Immature natural killer cell (primary cell): ENCODE measurements around the gene TMEM63A. TPM values are rescaled to one million over a fixed set of nuclear protein-coding genes. Genes with fewer than 3 reads are reported as not detected.
"Not testable (repeated sequence)": the region's sequence is repeated elsewhere in the genome, so short reads cannot be mapped to it uniquely, and the experiment has no call there.

Source experiments
- DNase-seq, 3 donors: peaks; one replicate each; pipeline ENCODE4 v3.0.0; 2022; ENCODE audit warnings: mixed read lengths in 1 of 3
- H3K27ac Mint-ChIP-seq, 6 donors: one replicate each; pipeline ENCODE4 v1.8.0; 2020; ENCODE audit warnings: mixed read lengths in 6 of 6, mild to moderate bottlenecking in 5 of 6, inconsistent platforms in 4 of 6, moderate library complexity in 3 of 6
- H3K27me3 Mint-ChIP-seq, 3 donors: one replicate each; pipeline ENCODE4 v1.8.0; 2020 to 2021; ENCODE audit warnings: low read depth in 3 of 3, mild to moderate bottlenecking in 3 of 3, mixed read lengths in 3 of 3, moderate library complexity in 3 of 3, inconsistent platforms in 1 of 3
- H3K36me3 Mint-ChIP-seq, 3 donors: one replicate each; pipeline ENCODE4 v1.8.0; 2020; ENCODE audit warnings: mixed read lengths in 3 of 3, inconsistent platforms in 2 of 3, mild to moderate bottlenecking in 2 of 3
- H3K4me1 Mint-ChIP-seq, 2 donors: one replicate each; pipeline ENCODE4 v1.8.0; 2020; ENCODE audit warnings: inconsistent platforms in 2 of 2, mild to moderate bottlenecking in 2 of 2, mixed read lengths in 2 of 2, moderate library complexity in 1 of 2
- H3K4me3 Mint-ChIP-seq, 5 donors: one replicate each; pipeline ENCODE4 v1.8.0; 2020; ENCODE audit warnings: mild to moderate bottlenecking in 5 of 5, mixed read lengths in 5 of 5, inconsistent platforms in 3 of 5, moderate library complexity in 3 of 5
- H3K9me3 Mint-ChIP-seq, 6 donors: one replicate each; pipeline ENCODE4 v1.8.0; 2020; ENCODE audit warnings: mild to moderate bottlenecking in 6 of 6, mixed read lengths in 6 of 6, inconsistent platforms in 4 of 6, moderate library complexity in 3 of 6
- polyA plus RNA-seq, 3 donors: library from polyadenylated mRNA; unstranded; fragments of 300-500 nt; fragmentation: Illumina TruSeq; gene quantifications; one replicate each; pipeline ENCODE4 v1.2.3, GENCODE V29; 2021

The TMEM63A gene
- polyA plus RNA-seq, 3 donors from 2014 or later = 10.1 to 27.4 (median 11.1) TPM

DNA sequence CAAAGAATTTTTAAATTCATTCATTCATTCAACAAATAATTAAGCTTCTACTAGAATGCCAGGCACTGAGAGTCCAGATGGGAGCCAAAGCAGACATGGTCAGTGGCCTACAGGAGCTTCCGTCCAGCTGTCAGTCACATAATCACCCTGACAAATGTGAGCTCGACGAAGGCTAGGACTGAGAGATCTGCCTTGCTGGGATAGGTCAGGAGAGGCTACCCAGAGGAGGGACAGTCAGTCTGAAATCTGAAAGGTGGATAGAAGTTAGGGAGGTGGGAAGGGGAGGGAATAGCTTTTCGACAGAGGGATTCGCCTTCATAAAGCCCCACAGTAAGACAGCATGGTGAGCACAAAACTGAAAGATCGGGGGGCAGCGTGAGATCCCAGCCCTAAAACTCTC lies 64.0 kb downstream of the TMEM63A start:
- peaks cover 0 to 2% (median 0%) of the 10 kb centered on the region in 3 donors for H3K27me3 Mint-ChIP-seq
- peaks cover 0 to 8% (median 0%) of the 10 kb centered on the region in 3 donors for H3K36me3 Mint-ChIP-seq
- DNase-seq = no peak
- no peak overlapping the region for H3K27ac Mint-ChIP-seq
- H3K9me3 Mint-ChIP-seq = no peaks in the 10 kb centered on the region
- H3K4me1 Mint-ChIP-seq = no peaks in the 10 kb centered on the region
- H3K4me3 Mint-ChIP-seq = no peak overlapping the region

- no peak for DNase-seq
- Mint-ChIP-seq H3K4me3 (no peak overlapping the region), H3K27me3 (peaks cover 0 to 2% (median 0%) of the 10 kb centered on the region in 3 donors), H3K4me1 (no peaks in the 10 kb centered on the region), H3K9me3 (no peaks in the 10 kb centered on the region), H3K27ac (no peak overlapping the region), H3K36me3 (peaks cover 0 to 8% (median 0%) of the 10 kb centered on the region in 3 donors)
Observed at GRCh38 chr1:225817611-225818061, 64.5 kb downstream of the TMEM63A start.

DNA sequence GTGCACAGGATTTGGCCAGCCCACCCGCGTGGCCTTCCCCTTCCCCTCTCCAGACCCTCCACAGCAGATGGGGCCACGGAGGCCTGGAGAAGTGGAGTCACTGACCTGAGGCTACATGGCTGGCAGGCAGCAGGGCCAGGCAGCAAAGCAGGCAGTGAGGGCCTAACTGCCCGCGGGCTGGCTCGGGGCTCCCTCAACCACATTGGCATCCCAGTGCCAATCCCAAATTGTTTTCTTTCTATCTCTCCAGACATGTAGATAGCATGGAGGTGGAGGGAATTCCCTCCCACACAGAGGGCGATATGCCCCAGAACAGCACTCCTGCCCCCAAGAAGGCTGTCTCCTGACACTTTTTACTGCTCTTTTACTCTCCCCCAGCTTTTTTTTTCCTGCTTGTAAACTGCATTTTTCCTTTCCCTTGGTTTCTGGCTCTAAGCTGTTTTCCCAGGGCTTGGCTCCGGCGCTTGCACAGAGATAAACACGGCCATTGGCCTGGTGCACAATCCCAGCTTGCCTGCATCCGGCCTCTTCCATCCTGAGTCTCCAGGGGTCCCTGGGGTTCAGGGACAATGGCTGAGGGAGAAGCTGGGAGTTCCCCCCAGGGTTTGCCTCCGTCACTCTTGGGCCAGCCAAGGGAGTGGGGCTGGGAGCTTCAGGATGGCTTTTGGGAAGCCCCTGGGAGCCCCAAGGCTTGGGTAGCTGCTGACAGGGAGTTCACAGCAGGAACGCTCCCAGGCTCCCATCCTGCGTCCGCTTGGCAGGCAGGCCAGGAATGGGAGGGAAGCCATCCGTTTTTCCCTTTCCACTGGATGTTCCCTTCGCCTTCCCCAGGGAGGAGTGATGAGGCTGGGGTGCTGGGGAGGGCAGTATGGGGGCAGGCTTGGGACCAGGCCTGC lies 65.3 kb downstream of the TMEM63A start:
- peaks cover 0 to 2% (median 0%) of the 10 kb centered on the region in 3 donors for H3K27me3 Mint-ChIP-seq
- H3K4me1 Mint-ChIP-seq = no peaks in the 10 kb centered on the region
- H3K27ac Mint-ChIP-seq = no peak overlapping the region
- H3K36me3 Mint-ChIP-seq = peaks cover 0 to 3% (median 0%) of the 10 kb centered on the region in 3 donors
- H3K9me3 Mint-ChIP-seq = no peaks in the 10 kb centered on the region
- H3K4me3 Mint-ChIP-seq = no peak overlapping the region
- DNase-seq = no peak

GRCh38 chr1:225815526-225816178 lies 66.5 kb downstream of the TMEM63A start:
- H3K27ac Mint-ChIP-seq = no peak overlapping the region
- H3K27me3 Mint-ChIP-seq = peaks cover 0 to 2% (median 1%) of the 10 kb centered on the region in 3 donors
- H3K9me3 Mint-ChIP-seq = no peaks in the 10 kb centered on the region
- peaks cover 3 to 5% of the 10 kb centered on the region in 2 donors for H3K4me1 Mint-ChIP-seq
- peaks cover 0 to 3% (median 0%) of the 10 kb centered on the region in 3 donors for H3K36me3 Mint-ChIP-seq
- no peak overlapping the region for H3K4me3 Mint-ChIP-seq
- no peak for DNase-seq

- H3K9me3 Mint-ChIP-seq, H3K27me3 Mint-ChIP-seq, DNase-seq, H3K27ac Mint-ChIP-seq, H3K4me1 Mint-ChIP-seq, H3K36me3 Mint-ChIP-seq, H3K4me3 Mint-ChIP-seq: not testable (repeated sequence)
Observed at GRCh38 chr1:225815090-225815489, 67.1 kb downstream of the TMEM63A start.

- Mint-ChIP-seq H3K9me3 (no peaks in the 10 kb centered on the region), H3K4me3 (no peak overlapping the region), H3K36me3 (peaks cover 0 to under 1% (median 0%) of the 10 kb centered on the region in 3 donors), H3K27ac (no peak overlapping the region), H3K4me1 (peaks cover 13% of the 10 kb centered on the region in 2 donors), H3K27me3 (peaks cover 1 to 4% (median 2%) of the 10 kb centered on the region in 3 donors)
- no peak for DNase-seq
Observed at GRCh38 chr1:225814381-225814780, 67.8 kb downstream of the TMEM63A start.

DNA sequence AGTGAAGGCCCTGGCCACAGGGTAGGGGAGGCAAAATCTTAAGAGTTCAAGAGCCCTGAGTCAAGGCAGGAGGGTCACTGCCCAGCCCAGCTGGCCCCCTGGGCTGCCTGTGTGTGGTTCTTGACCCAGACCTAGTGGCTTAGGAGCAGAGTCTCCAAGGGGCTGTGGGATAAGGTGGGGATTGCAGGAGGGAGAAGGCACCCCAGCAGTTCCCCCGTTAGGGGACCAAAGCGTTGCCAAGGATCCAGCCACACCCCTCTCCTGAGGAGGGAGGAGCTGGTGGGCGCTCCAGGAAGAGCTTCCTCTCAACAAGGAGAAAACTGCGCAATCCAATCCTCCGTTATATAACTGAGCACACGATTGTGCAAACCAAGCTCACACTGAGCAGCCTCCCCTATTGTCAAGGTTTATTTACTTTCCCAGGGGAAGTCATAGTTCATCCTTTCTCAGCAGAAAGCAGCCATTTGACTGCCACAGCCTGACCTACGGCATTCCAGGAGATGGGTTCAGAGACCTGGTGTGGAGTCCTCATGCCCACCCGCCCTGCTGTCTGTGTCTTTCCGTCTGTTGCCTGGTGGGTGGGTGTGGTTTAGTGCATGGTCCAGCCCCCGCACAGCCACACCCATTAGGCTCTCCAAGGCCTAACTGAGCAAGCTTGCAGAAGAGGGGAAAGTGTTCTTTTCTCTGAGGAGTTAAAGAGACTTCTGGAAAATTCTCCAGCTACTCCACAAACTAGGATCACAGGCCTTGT lies 68.8 kb downstream of the TMEM63A start:
- Mint-ChIP-seq H3K9me3 (no peaks in the 10 kb centered on the region), H3K36me3 (no peaks in the 10 kb centered on the region)

DNA sequence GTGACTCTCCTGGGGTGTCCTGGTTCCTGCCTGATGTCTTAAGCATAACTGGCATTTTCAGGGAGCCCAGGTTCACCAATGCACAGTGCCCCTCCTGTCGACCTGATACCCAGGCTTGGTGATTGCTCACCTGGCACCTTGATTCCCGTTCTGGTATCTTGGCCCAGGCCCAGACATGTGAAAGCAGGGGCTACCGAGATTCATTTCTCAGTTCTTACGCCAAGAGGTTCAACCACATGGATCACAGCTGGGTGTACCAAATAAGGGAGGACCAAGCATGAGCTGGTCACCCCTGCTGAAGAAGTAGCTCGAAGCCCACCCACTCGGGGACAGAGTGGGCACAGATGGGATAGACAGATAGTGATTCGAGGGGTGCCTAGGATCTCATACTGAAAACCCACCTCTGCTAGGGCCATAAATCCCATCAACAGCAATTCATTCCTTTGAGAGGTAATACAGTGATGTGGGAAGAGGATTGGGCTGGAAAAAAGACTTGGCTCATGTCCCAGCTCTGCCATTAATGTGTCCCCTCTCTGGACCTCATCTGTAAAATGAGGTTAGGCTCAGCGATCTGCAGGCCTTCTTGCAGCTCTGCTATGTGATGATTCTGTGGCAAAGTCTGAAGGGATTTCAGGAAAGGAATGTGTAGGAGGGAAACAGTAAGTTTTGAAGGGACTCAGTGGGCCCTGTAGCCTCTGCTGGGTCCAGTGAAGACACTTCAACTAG lies 69.5 kb downstream of the TMEM63A start:
- Mint-ChIP-seq H3K4me1 (peaks cover 15 to 20% of the 10 kb centered on the region in 2 donors), H3K27me3 (peaks cover 1 to 10% (median 6%) of the 10 kb centered on the region in 3 donors), H3K4me3 (no peak overlapping the region), H3K36me3 (no peaks in the 10 kb centered on the region), H3K9me3 (no peaks in the 10 kb centered on the region), H3K27ac (no peak overlapping the region)
- DNase-seq = no peak

More for the DNA sequence above, 68.8 kb downstream of the TMEM63A start:
- Mint-ChIP-seq H3K27me3 (peaks cover 1 to 6% (median 6%) of the 10 kb centered on the region in 3 donors), H3K4me3 (no peak overlapping the region), H3K4me1 (peaks cover 13 to 20% of the 10 kb centered on the region in 2 donors), H3K27ac (no peak overlapping the region)
- no peak for DNase-seq

GRCh38 chr1:225811622-225812487 lies 70.3 kb downstream of the TMEM63A start:
- H3K27ac Mint-ChIP-seq = no peak overlapping the region
- peak overlapping the region in 2 of 5 donors; percentile 4 to 84 for H3K4me3 Mint-ChIP-seq
- no peak for DNase-seq
- peaks cover 0 to 3% (median 0%) of the 10 kb centered on the region in 3 donors for H3K36me3 Mint-ChIP-seq
- no peaks in the 10 kb centered on the region for H3K9me3 Mint-ChIP-seq
- H3K4me1 Mint-ChIP-seq = peaks cover 15 to 20% of the 10 kb centered on the region in 2 donors
- H3K27me3 Mint-ChIP-seq = peaks cover 1 to 10% (median 6%) of the 10 kb centered on the region in 3 donors

DNA sequence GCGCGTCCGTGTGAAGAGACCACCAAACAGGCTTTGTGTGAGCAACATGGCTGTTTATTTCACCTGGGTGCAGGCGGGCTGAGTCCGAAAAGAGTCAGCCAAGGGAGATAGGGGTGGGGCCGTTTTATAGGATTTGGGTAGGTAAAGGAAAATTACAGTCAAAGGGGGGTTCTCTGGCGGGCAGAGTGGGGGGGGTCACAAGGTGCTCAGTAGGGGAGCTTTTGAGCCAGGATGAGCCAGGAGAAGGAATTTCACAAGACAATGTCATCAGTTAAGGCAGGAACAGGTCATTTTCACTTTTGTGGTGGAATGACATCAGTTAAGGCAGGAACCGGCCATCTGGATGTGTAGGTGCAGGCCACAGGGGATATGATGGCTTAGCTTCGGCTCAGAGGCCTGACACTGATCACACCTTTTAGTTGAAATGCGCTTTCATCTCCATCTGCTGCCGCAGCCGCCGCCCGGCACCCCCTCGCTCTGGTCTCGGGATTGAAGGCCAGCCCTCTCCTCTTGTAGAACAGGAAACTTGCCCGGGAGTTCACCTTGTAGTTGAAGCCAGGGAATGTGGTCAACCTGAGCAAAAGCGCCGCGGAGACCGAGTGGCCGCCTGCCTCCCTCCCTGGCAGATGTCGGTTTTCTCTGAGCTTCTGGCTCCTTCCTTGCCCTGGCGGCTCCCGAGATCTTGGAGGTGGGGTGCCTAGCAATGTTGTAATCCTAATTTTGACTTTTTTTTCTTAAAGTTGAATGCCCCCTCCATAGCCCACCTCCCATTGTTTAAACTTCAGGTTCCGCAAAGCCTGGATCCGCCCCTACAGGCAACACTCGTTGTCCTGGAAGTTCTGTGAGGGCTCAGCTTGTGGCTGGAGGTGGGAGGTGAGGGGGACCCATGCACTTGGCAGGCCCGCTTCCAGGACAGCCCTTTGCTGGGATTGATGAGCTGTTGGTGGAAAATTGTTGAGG lies 71.3 kb downstream of the TMEM63A start:
- not testable (repeated sequence) for H3K27me3 Mint-ChIP-seq, H3K9me3 Mint-ChIP-seq, H3K36me3 Mint-ChIP-seq
- Mint-ChIP-seq H3K4me1 (peaks cover 15 to 20% of the 10 kb centered on the region in 2 donors), H3K27ac (peak overlapping the region in 4 of 6 donors; percentile 17 to 71 (median 58)), H3K4me3 (peak overlapping the region; percentile 82 to 89 (median 84))
- peak; percentile 5 to 10 (median 9) for DNase-seq

GRCh38 chr1:225809842-225810578 lies 72.2 kb downstream of the TMEM63A start, which contains the start of gene EPHX1:
Gene EPHX1 (plus strand): TSS chr1:225810124. CDS start chr1:225828730, 18,606 bp downstream.
- Mint-ChIP-seq H3K9me3 (no peaks in the 10 kb centered on the region), H3K4me1 (peaks cover 15 to 20% of the 10 kb centered on the region in 2 donors), H3K4me3 (peak within 1 kb of the TSS; percentile 82 to 89 (median 84)), H3K27me3 (peaks cover 1 to 8% (median 6%) of the 10 kb centered on the region in 3 donors), H3K36me3 (peaks cover 0 to 3% (median 0%) of the 10 kb centered on the region in 3 donors), H3K27ac (peak within 1 kb of the TSS in 4 of 6 donors; percentile 17 to 71 (median 58))
- DNase-seq = peak; percentile 31 to 36 (median 34)
